ENCODE results near the gene COBL.

GRCh38 chr7:51123322-51124019, 193.1 kb downstream of the COBL start:
- TF ChIP-seq EP300 (IDR thresholded peaks at IDR 0.05; ENCODE audit: borderline replicate concordance) (no peak), REST (IDR thresholded peaks at IDR 0.05; ENCODE audit: low read depth) (no peak), RAD21 (IDR thresholded peaks at IDR 0.05; ENCODE audit: low read depth) (no peak), EGR1 (IDR thresholded peaks at IDR 0.05) (no peak), FOXM1 (IDR thresholded peaks at IDR 0.05; ENCODE audit: borderline replicate concordance, low read depth) (no peak), ZBTB7A (IDR thresholded peaks at IDR 0.05; ENCODE audit: low read depth) (no peak)
- TF ChIP-seq, protein P1, sequence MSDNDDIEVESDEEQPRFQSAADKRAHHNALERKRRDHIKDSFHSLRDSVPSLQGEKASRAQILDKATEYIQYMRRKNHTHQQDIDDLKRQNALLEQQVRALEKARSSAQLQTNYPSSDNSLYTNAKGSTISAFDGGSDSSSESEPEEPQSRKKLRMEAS (IDR thresholded peaks at IDR 0.05): no peak
- TF ChIP-seq, protein P2, sequence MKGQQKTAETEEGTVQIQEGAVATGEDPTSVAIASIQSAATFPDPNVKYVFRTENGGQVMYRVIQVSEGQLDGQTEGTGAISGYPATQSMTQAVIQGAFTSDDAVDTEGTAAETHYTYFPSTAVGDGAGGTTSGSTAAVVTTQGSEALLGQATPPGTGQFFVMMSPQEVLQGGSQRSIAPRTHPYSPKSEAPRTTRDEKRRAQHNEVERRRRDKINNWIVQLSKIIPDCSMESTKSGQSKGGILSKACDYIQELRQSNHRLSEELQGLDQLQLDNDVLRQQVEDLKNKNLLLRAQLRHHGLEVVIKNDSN (IDR thresholded peaks at IDR 0.05): no peak
